Retina (tissue), 1 donor: ENCODE results near the gene LEKR1.
"Not testable (repeated sequence)": the region's sequence is repeated elsewhere in the genome, so short reads cannot be mapped to it uniquely, and the experiment has no call there.

Source experiments
- DNase-seq: peaks from one replicate; pipeline ENCODE4 v3.0.0-alpha.2; 2016

LEKR1 gene

GRCh38 chr3:156838035-156838434 is 11.9 kb downstream of the LEKR1 start:
- DNase-seq, result no peak

GRCh38 chr3:156840826-156841689 is 14.9 kb downstream of the LEKR1 start:
- DNase-seq, result no peak

- DNase-seq, result no peak
Measured at GRCh38 chr3:156843071-156843808, 17.1 kb downstream of the LEKR1 start.

- DNase-seq, result no peak
Measured at GRCh38 chr3:156847752-156848448, 21.7 kb downstream of the LEKR1 start.

- no peak for DNase-seq
Measured at GRCh38 chr3:156859578-156859977, 33.4 kb downstream of the LEKR1 start.

GRCh38 chr3:156860873-156861272 is 34.7 kb downstream of the LEKR1 start:
- DNase-seq, result no peak

- no peak for DNase-seq
Measured at GRCh38 chr3:156862338-156862737, 36.2 kb downstream of the LEKR1 start.

- DNase-seq, result no peak
Measured at GRCh38 chr3:156865732-156866131, 39.6 kb downstream of the LEKR1 start.

GRCh38 chr3:156867174-156867573 is 41.0 kb downstream of the LEKR1 start:
- DNase-seq, result no peak

- no peak for DNase-seq
Measured at GRCh38 chr3:156867920-156868319, 41.8 kb downstream of the LEKR1 start.

GRCh38 chr3:156873906-156874305 is 47.8 kb downstream of the LEKR1 start:
- no peak for DNase-seq

GRCh38 chr3:156879491-156879890 is 53.3 kb downstream of the LEKR1 start:
- DNase-seq, result not testable (repeated sequence)

GRCh38 chr3:156885761-156886160 is 59.6 kb downstream of the LEKR1 start:
- DNase-seq, result no peak

- DNase-seq, result no peak
Measured at GRCh38 chr3:156888176-156888575, 62.0 kb downstream of the LEKR1 start.

GRCh38 chr3:156888576-156888975 is 62.4 kb downstream of the LEKR1 start:
- no peak for DNase-seq

- DNase-seq, result no peak
Measured at GRCh38 chr3:156892701-156893100, 66.5 kb downstream of the LEKR1 start.

GRCh38 chr3:156895374-156895773 is 69.2 kb downstream of the LEKR1 start:
- DNase-seq, result not testable (repeated sequence)

- not testable (repeated sequence) for DNase-seq
Measured at GRCh38 chr3:156897851-156898250, 71.7 kb downstream of the LEKR1 start.

- DNase-seq, result no peak
Measured at GRCh38 chr3:156898296-156898880, 72.2 kb downstream of the LEKR1 start.

- DNase-seq, result no peak
Measured at GRCh38 chr3:156899951-156900350, 73.8 kb downstream of the LEKR1 start.

- DNase-seq, result no peak
Measured at GRCh38 chr3:156902916-156903315, 76.8 kb downstream of the LEKR1 start.

- no peak for DNase-seq
Measured at GRCh38 chr3:156906275-156906674, 80.1 kb downstream of the LEKR1 start.

- DNase-seq, result no peak
Measured at GRCh38 chr3:156908398-156908797, 82.2 kb downstream of the LEKR1 start.
